K562 (cell line): ENCODE data around the gene LIMS1. TPM values are rescaled to one million over a fixed set of nuclear protein-coding genes. Genes with fewer than 3 reads are reported as not detected.
"Not testable (repeated sequence)": the region's sequence is repeated elsewhere in the genome, so short reads cannot be mapped to it uniquely, and the experiment has no call there.

Source experiments
- ATAC-seq: fragments of 200-7000 bp; cut with Tn5 transposase; 3 replicates; pipeline ENCODE4 v1.9.1; 2020; ENCODE audit warnings: moderate library complexity
- BruUV-seq: library from RNA; stranded (reverse); fragments of 400-500 nt; replicated peaks from 2 replicates; lab custom pipeline; 2021; lab: Mats Ljungman, UMichigan
- CTCF ChIA-PET: fragments of 300-600 bp; formaldehyde crosslinking; extraction: SDS; loops from one replicate; lab custom pipeline; 2021; ENCODE audit warnings: low intra/inter-chr PET ratio; lab: Yijun Ruan, JAX
- POLR2A ChIA-PET: fragments of 300-600, 350-650 bp; sonication (Branson Sonifier 250); formaldehyde crosslinking; extraction: SDS; loops from one replicate; lab custom pipeline; 2021; ENCODE audit warnings: antibody characterized with exemption, inconsistent platforms; lab: Yijun Ruan, JAX
- DNase-seq, 4 experiments: peaks; one replicate each; pipeline versions ENCODE4 v3.0.0 to v3.0.0-alpha.2; 2011 to 2018; ENCODE audit warnings: low spot score in 3 of 4, mixed read lengths in 3 of 4; ENCODE audit errors: extremely low read depth in 1 of 4
- FAIRE-seq: peaks from 2 replicates; lab custom pipeline; 2011; peaks lifted over from hg19 to GRCh38; lab: Jason Lieb, UNC
- H2AFZ ChIP-seq: 2 replicates; pipeline ENCODE4 v1.6.0; 2011; ENCODE audit warnings: low read depth, low read length, control low read depth, inconsistent platforms
- H3K27ac ChIP-seq: fragments of 200-600 bp; 3 replicates; pipeline ENCODE4 v1.8.0; 2011; ENCODE audit warnings: low read depth, mild to moderate bottlenecking, control low read depth, inconsistent platforms, low read length, moderate library complexity, mixed read lengths; ENCODE audit errors: extremely low read depth
- H3K27me3 ChIP-seq, 2 experiments: fragments of 300-600 bp in 1 of 2; 2 replicates in 1 of 2; 3 replicates in 1 of 2; pipeline versions ENCODE4 v1.6.0 to v1.8.0; 2011; ENCODE audit warnings: inconsistent platforms in 2 of 2, low read length in 2 of 2, mild to moderate bottlenecking in 1 of 2, mixed read lengths in 1 of 2, moderate library complexity in 1 of 2; ENCODE audit not compliant: control insufficient read depth in 2 of 2, insufficient read depth in 2 of 2
- H3K36me3 ChIP-seq: fragments of 300-600 bp; 3 replicates; pipeline ENCODE4 v1.8.0; 2011; ENCODE audit warnings: mild to moderate bottlenecking, low read length, inconsistent platforms; ENCODE audit not compliant: control insufficient read depth, insufficient read depth
- H3K4me1 ChIP-seq, 2 experiments: fragments of 200-600 bp in 1 of 2; replicated peaks in 1 of 2; 2 replicates in 1 of 2; 3 replicates in 1 of 2; pipeline versions ENCODE4 v1.5.1 to v1.8.0; 2011; ENCODE audit warnings: inconsistent platforms in 2 of 2, low read length in 2 of 2, mild to moderate bottlenecking in 1 of 2, mixed read lengths in 1 of 2, moderate library complexity in 1 of 2; ENCODE audit not compliant: control insufficient read depth in 2 of 2, insufficient read depth in 2 of 2
- H3K4me2 ChIP-seq: 2 replicates; pipeline ENCODE4 v1.6.1; 2011; ENCODE audit warnings: low read length, control low read depth, inconsistent platforms, mixed read lengths; ENCODE audit not compliant: insufficient read depth
- H3K4me3 ChIP-seq: fragments of 200-600 bp; sonication (generic), shearing (Covaris generic); 2 replicates; pipeline ENCODE4 v1.5.1; 2016; ENCODE audit warnings: control low read depth, inconsistent platforms
- H3K79me2 ChIP-seq: fragments of 200-600 bp; 3 replicates; pipeline ENCODE4 v1.8.0; 2011; ENCODE audit warnings: low read length, inconsistent platforms; ENCODE audit not compliant: control insufficient read depth, insufficient read depth
- H3K9ac ChIP-seq, 2 experiments: 2 replicates each; pipeline versions ENCODE4 v1.6.0 to v1.6.1; 2011; ENCODE audit warnings: low read depth in 2 of 2, low read length in 2 of 2, control low read depth in 1 of 2, inconsistent platforms in 1 of 2, mild to moderate bottlenecking in 1 of 2, mixed read lengths in 1 of 2; ENCODE audit not compliant: insufficient read depth in 1 of 2
- H3K9me1 ChIP-seq: one replicate; pipeline ENCODE4 v1.6.0; 2011; ENCODE audit warnings: inconsistent platforms, mild to moderate bottlenecking, low read length, moderate library complexity; ENCODE audit not compliant: control insufficient read depth, insufficient read depth
- H3K9me3 ChIP-seq: replicated peaks from 2 replicates; pipeline ENCODE4 v1.5.1; 2011; ENCODE audit warnings: low read depth, low read length, inconsistent platforms; ENCODE audit not compliant: control insufficient read depth, insufficient read depth
- H4K20me1 ChIP-seq: replicated peaks from 2 replicates; pipeline ENCODE4 v1.6.1; 2011; ENCODE audit warnings: low read length, inconsistent platforms, mixed read lengths; ENCODE audit not compliant: control insufficient read depth, insufficient read depth
- ARNT ChIP-seq, 2 experiments: fragments of 450-650 bp; IDR thresholded peaks; 2 replicates each; pipeline ENCODE4 v1.6.1; 2016; ENCODE audit warnings: mild to moderate bottlenecking in 1 of 2
- HCFC1 ChIP-seq: IDR thresholded peaks from 2 replicates; pipeline ENCODE4 v1.6.1; 2012; ENCODE audit warnings: low read depth, low read length, improper control_type of control experiment
- HMBOX1 ChIP-seq: sonication (generic); IDR thresholded peaks from 2 replicates; pipeline ENCODE4 v1.6.1; 2016
- MBD2 ChIP-seq: sonication (generic); IDR thresholded peaks from 2 replicates; pipeline ENCODE4 v1.6.1; 2016; ENCODE audit warnings: low read depth, borderline replicate concordance
- MYBL2 ChIP-seq, 2 experiments: fragments of 450-650 bp in 1 of 2; sonication (generic) in 1 of 2; formaldehyde crosslinking in 1 of 2; IDR thresholded peaks; 2 replicates each; pipeline versions ENCODE4 v1.6.1 to v1.8.1; 2017 to 2022; ENCODE audit warnings: borderline replicate concordance in 1 of 2, inconsistent platforms in 1 of 2, low read depth in 1 of 2, mild to moderate bottlenecking in 1 of 2, missing genetic modification reagents in 1 of 2, moderate library complexity in 1 of 2
- NFE2L1 ChIP-seq: fragments of 450-650 bp; IDR thresholded peaks from 2 replicates; pipeline ENCODE4 v1.6.1; 2016; ENCODE audit warnings: missing genetic modification characterization, low read depth, mild to moderate bottlenecking, missing compliant biosample characterization, moderate library complexity, borderline replicate concordance
- RFX5 ChIP-seq: IDR thresholded peaks from 2 replicates; pipeline ENCODE4 v1.6.1; 2011; ENCODE audit warnings: low read depth, mild to moderate bottlenecking, improper control_type of control experiment, low read length
- SIN3B ChIP-seq: fragments of 450-650 bp; IDR thresholded peaks from 2 replicates; pipeline ENCODE4 v1.6.1; 2017; ENCODE audit warnings: low read depth, mild to moderate bottlenecking, moderate library complexity
- STAT5B ChIP-seq: fragments of 250-450 bp; sonication (Bioruptor Pico); IDR thresholded peaks from 2 replicates; pipeline ENCODE4 v1.8.0; 2021; ENCODE audit warnings: mild to moderate bottlenecking, inconsistent platforms
- TGIF2 ChIP-seq: sonication (generic); formaldehyde crosslinking; IDR thresholded peaks from 2 replicates; pipeline ENCODE4 v1.8.1; 2022; ENCODE audit warnings: mild to moderate bottlenecking, missing genetic modification reagents, moderate library complexity
- ZBTB33 ChIP-seq: sonication (generic); formaldehyde crosslinking; IDR thresholded peaks from 2 replicates; pipeline ENCODE4 v1.8.1; 2023; ENCODE audit warnings: mild to moderate bottlenecking, missing genetic modification reagents
- ZNF217 ChIP-seq: sonication (generic); formaldehyde crosslinking; IDR thresholded peaks from 2 replicates; pipeline ENCODE4 v1.8.0; 2022; ENCODE audit warnings: mild to moderate bottlenecking, missing genetic modification reagents
- WGBS: fragments of 100-300 bp; shearing (Covaris generic); methylation state at CpG from one replicate; pipeline ENCODE4 v1.1.6; 2016; ENCODE audit warnings: low coverage, mixed read lengths; ENCODE audit not compliant: insufficient coverage; ENCODE audit errors: missing lambda C conversion rate; 5-methylcytosine and 5-hydroxymethylcytosine counted together
- in situ Hi-C: fragments of 300-500 bp; cut with MboI; formaldehyde crosslinking; loops from 4 replicates; pipeline ENCODE4 v1.15.0; 2018; ENCODE audit warnings: inconsistent platforms, mixed read lengths
- intact Hi-C: fragments of 100-400 bp; cut with micrococcal nuclease; formaldehyde crosslinking; loops from 2 replicates; pipeline ENCODE4 v1.14.2; 2022
- polyA plus RNA-seq, 8 experiments: library from polyadenylated mRNA; depleted of rRNA in 4 of 8; stranded (reverse) in 5 of 8; unstranded in 3 of 8; fragments of >200 nt; fragmentation: Nextera tagmentation in 2 of 8; fragmentation: Illumina TruSeq in 1 of 8; extraction: Ambion mirVana in 2 of 8; extraction: Trizol in 1 of 8; gene quantifications; 2 replicates each; pipeline versions ENCODE4 v1.2.1 to v1.2.3, GENCODE V29; 2011 to 2014; ENCODE audit warnings: inconsistent platforms in 1 of 8, missing spikeins in 1 of 8
- total RNA-seq, 7 experiments: library from RNA; depleted of rRNA in 6 of 7; stranded (reverse); fragments of >200 nt in 6 of 7; fragmentation: Illumina TruSeq in 2 of 7; extraction: Trizol in 2 of 7; gene quantifications; 2 replicates each; pipeline versions ENCODE4 v1.2.1 to v1.2.3, GENCODE V29; 2011 to 2021; ENCODE audit warnings: low replicate concordance in 1 of 7

Gene LIMS1
- total and polyA plus RNA-seq, 9 of the 15 experiments (the other 6 are each of a cell fraction or from before 2014, with no cell fraction given), result 52.8 to 134 (median 81.0) TPM

- TF ChIP-seq ARNT (IDR thresholded peaks at IDR 0.05) (peak in 1 of 2 experiments; percentile 64; a peak in 1 of 4 replicates), NFE2L1 (no peak), MBD2 (peak; percentile 83), STAT5B (CRISPR knock-in tag) (no peak), SIN3B (peak; percentile 79), RFX5 (no peak), TGIF2 (CRISPR knock-in tag) (no peak), ZNF217 (no peak), MYBL2 (IDR thresholded peaks at IDR 0.05; ENCODE audit: low read depth) (no peak), MYBL2 (CRISPR knock-in tag; IDR thresholded peaks at IDR 0.05; ENCODE audit: borderline replicate concordance) (no peak), HCFC1 (peak; percentile 87)
Measured at GRCh38 chr2:108719149-108720044, 185.1 kb downstream of the LIMS1 start, which contains the start of gene RANBP2 (continued).

- intact Hi-C loops, result loop anchor here (10.0 kb wide), 1 partner anchor 121 kb away; no protein-coding TSS in a partner anchor
- H2AFZ ChIP-seq, H4K20me1 ChIP-seq, H3K4me3 ChIP-seq, H3K4me1 ChIP-seq, in situ Hi-C loops, CTCF ChIA-PET, H3K4me2 ChIP-seq, H3K9me1 ChIP-seq, H3K27ac ChIP-seq, H3K36me3 ChIP-seq, FAIRE-seq, DNase-seq, H3K9ac ChIP-seq, BruUV-seq, H3K9me3 ChIP-seq, POLR2A ChIA-PET, H3K27me3 ChIP-seq: not testable (repeated sequence)
- H3K79me2 ChIP-seq, result peaks cover 72% of the 10 kb centered on the region
- 51% methylated on average over 8 of the region's 9 CpGs for WGBS
- TF ChIP-seq HMBOX1 (peak; percentile 85), ZBTB33 (CRISPR knock-in tag) (peak; percentile 37; the same call in 1 of the 2 replicates)
- ATAC-seq, result peak; percentile 42; the same call in 2 of the 3 replicates
Measured at GRCh38 chr2:108726048-108726447, 191.8 kb downstream of the LIMS1 start.
